ENCODE data around the gene LRRC1.

- TF ChIP-seq SRF (IDR thresholded peaks at IDR 0.05; ENCODE audit: low read depth, low read length) = no peak
- no peak for TF ChIP-seq CTCF (IDR thresholded peaks at IDR 0.05; ENCODE audit: control extremely low read depth in 1 of 3, insufficient read depth in 1 of 3, low read depth in 1 of 3, low read length in 3 of 3)
- TF ChIP-seq POLR2A (IDR thresholded peaks at IDR 0.05; ENCODE audit: control extremely low read depth in 1 of 2, low read depth in 2 of 2, low read length in 2 of 2) = no peak
- TF ChIP-seq HDAC2 (IDR thresholded peaks at IDR 0.05; ENCODE audit: borderline replicate concordance in 1 of 2, low read depth in 2 of 2, low read length in 2 of 2) = no peak
- TF ChIP-seq MAX (IDR thresholded peaks at IDR 0.05) = no peak
These were observed 35.0 kb downstream of the LRRC1 start for GRCh38 chr6:53829698-53830221.
